GM18870 (cell line): ENCODE measurements around the gene HEYL.

Experiments used
- ATAC-seq: cut with Tn5 transposase; IDR thresholded peaks from one replicate; pipeline ENCODE4 v1.9.1; 2021; ENCODE audit warnings: moderate library complexity; ENCODE audit not compliant: unreplicated experiment

HEYL gene

DNA sequence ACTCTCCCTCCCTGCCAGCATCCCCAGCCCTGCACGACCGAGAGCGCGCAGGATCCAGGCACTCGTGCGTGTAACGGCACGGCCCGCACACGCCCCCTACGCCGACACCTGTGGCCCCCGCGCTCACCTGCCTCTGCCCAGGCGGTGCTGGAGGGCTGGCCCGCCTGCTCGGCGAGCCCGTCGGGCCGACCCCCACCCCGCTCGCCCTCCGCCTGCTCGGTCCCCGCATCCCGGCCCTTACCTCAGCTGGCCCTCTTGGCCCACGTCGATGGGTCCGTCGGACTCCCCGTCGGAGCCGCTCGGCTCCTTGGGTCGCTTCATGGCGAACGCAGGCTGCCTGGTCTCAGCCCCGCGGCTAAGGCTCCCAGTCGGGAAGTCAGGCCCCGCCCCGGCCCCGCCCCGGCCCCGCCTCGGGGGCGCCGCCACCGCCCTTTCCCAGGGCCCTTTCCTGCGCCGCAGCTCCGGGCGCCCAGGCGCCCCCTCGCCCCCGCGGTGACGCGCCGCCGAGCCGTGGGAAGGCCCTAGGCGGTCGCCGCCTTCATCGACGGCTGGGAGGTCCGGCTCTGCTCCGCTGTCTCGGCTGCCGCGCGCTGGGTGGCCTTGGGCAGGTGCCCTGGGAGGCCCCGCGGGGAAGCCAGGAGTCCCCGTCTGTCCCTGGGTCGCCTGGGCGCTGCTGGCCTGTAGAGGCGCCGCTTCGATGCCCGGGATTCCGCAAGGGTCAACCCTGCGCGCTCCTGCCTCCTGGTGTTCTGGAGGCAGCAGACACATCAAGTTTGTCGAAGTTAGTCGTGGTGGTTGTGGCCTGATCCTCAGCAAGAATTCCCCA, at the start of gene HEYL:
Gene HEYL (minus strand): TSS at position 339 of the 826 bp plus-strand sequence. CDS start 18 bp downstream, at position 321.
- no peak for ATAC-seq

DNA sequence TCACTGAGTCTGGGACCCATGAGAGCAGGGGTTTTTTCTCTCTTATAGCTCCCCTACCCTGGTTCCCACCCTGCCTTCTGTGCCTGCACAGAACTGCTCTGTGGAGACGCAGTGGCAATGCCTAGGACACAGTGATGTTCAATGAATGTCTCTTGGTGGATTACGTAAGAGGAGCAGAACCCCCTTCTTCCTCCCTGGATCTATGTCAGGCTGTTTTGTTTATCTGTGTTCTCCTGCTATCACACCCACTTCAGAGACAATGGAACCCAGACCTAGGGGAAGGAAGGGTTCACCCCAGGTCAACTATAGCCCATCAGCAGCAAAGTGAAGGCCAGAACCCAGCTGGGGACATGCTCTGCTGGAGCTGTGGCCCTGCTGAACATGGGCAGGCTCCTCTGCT, 49.8 kb upstream of the HEYL start:
- no peak for ATAC-seq

- ATAC-seq = no peak
These were observed 49.3 kb upstream of the HEYL start for GRCh38 chr1:39688706-39689105.

DNA sequence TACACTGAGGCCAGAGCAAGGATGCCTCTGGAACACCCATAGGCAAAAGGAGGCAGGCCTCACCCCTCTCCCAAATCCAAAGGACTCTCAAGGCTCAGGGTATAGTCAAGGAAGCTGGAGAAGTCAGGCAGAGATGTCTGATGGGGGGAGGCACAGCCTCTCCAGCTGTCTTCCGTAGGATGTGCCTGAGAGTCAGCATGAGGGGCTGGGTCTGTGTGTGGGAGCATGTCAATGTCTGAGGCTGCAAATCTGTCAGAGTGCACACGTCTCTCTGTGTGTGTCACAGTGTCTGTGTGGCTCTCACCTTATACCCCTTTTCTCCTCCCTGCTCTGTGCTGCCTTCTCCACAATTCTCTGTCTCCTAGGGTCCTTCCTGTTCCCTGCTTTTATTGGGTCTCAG, 47.8 kb upstream of the HEYL start:
- no peak for ATAC-seq

DNA sequence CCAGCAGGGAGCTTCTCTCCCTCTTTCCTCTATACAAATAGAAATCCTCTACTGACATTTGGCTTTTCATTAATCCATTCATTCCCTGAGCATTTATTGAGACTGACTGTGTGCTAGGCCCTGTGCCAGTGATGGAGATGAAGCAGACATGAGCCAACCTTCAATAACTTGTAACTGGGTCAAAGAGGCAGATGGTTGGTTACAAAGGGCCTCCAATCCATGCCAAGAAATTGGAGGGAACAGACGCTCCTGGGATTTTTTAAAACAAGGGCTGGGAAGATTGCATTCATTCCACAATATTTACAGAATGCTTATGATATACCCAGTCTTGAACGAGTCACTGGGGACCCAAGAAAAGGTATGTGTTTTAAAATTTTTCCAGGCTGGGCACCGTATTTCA, 45.6 kb upstream of the HEYL start:
- no peak for ATAC-seq

GRCh38 chr1:39684313-39684664, 44.8 kb upstream of the HEYL start:
- ATAC-seq = no peak

DNA sequence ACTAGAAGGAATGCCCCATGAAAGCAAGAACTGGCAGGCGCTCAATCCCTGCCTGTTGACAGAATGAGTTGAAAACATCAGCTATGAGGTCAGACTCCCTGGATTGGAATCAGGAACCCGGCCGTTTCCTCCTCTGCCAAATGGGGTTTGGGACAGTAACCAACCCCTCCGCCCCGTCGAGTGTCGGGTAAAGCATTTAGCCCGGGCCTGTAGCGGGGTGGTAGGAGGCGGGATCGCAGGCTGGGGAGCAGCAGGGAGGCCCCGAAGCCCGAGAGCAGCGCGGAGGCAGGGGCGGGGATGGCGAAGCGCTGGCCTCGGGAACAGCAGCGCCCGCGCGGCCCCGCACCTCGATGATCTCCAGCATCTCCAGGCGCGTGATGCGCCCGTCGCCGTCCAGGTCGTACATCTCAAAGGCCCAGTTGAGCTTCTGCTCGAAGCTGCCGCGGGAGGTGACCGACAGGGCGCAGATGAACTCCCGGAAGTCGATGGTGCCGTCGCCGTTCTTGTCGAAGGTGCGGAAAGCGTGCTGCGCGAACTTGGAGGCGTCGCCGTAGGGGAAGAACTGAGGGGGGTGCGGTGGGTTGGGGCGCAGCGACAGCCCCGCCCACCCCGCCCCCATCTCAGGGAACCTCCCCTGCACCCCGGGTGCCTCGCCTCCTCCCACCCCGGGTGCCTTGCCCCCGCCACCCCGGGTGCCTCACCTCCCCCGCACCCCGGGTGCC, 44.3 kb upstream of the HEYL start:
- ATAC-seq = no peak

- ATAC-seq = no peak
These were observed 42.6 kb upstream of the HEYL start for GRCh38 chr1:39681999-39682398.

- no peak for ATAC-seq
These were observed 41.9 kb upstream of the HEYL start for GRCh38 chr1:39681294-39681693.

GRCh38 chr1:39680751-39681150, 41.3 kb upstream of the HEYL start:
- ATAC-seq = no peak

DNA sequence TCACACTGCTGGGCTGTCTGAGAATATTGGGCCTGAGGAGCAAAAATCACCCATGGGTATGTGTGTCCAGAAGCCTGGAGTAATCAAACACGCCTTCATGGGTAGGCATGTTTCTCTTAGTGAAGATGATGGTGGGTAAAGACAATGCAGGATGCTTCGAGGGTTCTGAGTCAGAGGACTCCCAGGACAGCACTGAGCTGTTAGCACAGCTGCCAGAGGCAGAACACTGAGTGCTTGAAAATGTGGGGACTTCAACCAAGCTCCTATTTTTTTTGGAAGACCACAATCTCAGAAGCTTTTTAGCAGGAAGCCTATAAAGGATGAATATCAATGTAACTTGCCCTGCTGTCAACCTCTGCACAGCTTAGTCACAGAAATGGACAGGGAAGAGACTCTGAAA, 40.4 kb upstream of the HEYL start:
- ATAC-seq = no peak

DNA sequence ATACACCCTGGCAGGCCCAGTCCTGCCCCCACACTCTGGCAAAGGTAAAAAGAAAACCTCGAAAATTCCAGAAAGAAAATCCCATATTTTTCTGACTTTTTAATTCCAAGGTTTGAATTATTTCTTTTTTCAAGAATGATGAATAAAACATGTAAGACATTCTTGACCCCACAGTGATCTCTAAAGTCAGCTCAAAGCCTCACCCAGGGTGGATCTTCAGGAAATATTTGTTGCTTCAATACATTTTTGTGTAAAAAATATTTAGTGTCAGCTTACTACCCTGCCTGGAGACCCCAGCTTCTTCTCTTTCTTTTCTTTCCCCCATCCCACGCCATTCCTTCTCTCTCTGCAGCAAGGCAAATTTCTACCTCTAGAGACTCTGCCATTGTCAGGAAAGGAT, 39.4 kb upstream of the HEYL start:
- ATAC-seq = no peak

- ATAC-seq = no peak
These were observed 38.2 kb upstream of the HEYL start for GRCh38 chr1:39677645-39678044.

DNA sequence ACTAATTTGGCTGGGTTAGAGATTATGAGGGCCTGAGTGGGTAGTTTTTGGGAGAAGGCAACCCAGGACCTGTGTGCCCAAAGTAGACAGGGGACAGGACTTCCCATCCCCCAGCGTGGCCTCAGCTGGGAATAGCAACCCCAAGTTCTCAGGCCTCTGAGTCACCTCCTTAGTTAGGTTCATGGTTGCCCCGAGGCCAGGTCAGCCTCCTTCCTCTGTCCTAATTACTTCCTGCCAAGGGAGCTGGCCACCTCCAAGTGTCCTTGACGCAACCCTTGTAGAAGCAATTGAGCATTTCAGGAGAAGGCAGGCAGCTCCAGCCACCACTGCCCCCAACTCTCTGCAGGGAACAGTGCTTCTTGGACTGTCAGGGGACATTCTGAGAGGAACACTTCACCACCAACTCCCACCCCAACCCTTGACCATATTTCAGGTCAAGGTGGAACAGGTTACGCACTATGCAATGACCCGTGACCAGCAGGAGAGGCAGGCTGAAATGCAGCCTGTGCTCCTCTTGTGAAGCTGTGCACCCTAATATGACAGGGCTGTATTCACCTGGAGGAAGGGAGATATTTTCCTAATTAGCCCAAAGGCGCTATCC, 37.6 kb upstream of the HEYL start:
- ATAC-seq = no peak

DNA sequence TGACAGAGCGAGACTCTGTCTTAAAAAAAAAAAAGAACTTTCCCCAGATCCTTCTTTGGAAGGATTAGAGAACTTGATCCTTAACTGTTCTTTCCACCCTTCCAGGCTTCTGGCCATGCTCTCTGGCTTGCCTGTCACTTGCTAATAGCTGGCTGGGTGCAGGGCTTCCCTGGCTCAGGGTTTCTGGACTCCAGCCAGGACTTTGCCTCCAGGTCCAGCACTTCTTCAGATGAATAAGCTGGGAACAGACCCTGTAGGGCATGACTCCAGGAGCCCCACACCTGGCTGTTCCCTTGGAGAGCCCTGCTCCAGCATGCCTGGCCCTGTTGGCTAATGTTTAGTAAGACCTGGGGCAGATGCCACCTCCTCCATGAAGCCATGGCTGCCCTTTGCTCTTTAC, 35.8 kb upstream of the HEYL start:
- ATAC-seq = no peak

DNA sequence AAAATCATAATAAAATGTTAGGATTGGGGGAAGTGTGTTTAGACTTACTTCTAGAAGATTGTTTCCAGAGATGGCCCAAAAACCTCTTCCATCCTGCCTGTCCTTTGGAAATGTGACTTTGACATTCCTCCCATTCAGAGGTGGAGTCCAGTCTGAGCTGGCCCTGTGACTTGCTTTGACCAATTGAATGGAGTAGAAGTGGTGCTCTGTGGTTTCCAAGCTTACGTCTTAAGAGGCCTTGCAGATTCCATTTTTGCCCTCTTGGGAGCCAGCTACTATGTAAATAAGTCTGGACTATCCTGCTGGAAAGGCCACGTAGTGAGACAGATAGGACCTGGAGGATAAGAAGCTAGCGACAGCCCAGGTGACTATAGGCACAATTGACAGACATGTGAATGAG, 33.8 kb upstream of the HEYL start:
- no peak for ATAC-seq

DNA sequence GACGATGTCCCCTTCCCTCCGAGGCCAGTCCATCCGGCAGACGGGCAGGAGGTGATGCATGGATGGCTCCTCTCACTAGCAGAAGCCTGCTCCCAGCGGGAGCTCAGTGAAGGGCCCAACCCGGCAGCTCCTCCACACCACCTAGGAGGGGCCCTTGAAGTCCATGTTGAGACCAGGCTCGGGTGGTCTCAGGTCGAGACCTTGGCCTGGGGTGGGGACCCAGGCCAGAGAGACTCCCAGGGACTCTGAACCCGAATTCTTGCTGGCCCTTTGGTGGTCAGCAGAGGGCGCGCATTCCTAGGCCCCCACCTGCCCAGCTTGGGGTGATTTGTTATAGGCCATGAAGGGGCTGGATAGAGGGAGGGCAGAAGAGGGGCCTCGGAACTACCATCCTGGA, 33.1 kb upstream of the HEYL start:
- ATAC-seq = no peak

DNA sequence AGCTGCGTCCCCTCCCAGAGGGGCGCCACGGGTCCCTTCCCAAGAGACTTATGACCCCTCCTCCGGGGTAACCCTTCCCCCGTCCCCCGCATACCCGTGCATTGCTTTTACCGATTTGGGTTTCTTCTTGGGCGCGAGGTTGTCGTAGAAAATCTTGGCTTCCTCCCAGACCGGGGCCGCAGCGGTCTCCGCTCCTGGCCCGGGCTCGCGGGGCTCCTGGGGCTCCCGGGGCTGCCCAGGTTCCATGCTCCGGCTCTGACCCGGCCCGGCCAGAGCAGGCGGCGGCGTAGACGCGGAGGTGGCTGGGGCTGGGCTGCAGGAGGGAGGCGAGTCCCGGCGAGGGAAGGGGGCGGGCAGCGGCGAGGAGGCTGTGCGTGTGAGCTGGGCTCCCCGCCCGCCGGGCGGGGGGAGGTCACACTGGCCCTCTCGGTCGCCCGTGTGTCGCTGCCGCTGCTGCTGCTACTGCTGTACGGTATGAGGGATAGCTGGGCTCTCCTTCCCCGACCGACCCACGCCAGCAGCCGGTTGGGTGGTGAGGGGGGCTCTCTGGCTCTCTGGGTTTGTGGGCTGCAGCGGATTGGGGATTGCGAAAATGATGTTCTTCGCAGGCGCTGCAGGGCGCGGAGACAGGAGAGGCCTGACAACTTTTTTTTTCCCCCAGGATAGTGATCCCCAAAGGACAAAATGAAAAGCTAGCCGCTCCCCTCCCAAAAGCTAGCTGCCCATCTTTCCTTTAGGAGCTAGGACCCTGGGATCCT, 32.5 kb upstream of the HEYL start, which contains the start of gene NT5C1A:
Gene NT5C1A (minus strand): TSS at position 315 of the 758 bp plus-strand sequence. CDS start 69 bp downstream, at position 246.
- no peak for ATAC-seq

GRCh38 chr1:39671433-39671792, 32.0 kb upstream of the HEYL start:
- no peak for ATAC-seq

GRCh38 chr1:39670689-39671088, 31.2 kb upstream of the HEYL start:
- no peak for ATAC-seq

DNA sequence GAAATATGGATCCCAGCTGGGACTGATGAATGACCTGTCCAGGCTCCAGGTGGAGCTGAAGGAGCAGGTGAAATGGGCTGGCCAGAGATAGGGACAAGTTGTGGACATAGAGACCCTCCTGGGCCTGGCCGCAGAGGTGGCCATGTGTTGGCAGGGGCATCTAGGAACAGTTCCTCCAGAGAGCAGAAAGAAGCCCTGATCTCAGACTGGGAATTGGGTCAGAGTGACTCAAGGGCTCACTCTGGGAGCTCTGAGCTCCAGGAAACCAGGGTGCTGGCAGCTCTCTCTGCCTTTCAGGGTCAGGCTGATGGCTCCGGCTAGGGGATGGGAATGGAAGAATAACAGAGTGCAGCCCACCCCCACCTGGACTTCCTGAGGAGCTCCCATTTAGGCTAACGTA, 29.5 kb upstream of the HEYL start:
- no peak for ATAC-seq
